MG63 (cell line): ENCODE measurements around the gene DOP1A. TPM values are rescaled to one million over a fixed set of nuclear protein-coding genes. Genes with fewer than 3 reads are reported as not detected.
"Not testable (repeated sequence)": the region's sequence is repeated elsewhere in the genome, so short reads cannot be mapped to it uniquely, and the experiment has no call there.

Source experiments
- DNase-seq: peaks from one replicate; pipeline ENCODE4 v3.0.0-alpha.2; 2020
- H3K27me3 ChIP-seq: fragments of 250-450 bp; sonication (Bioruptor Pico); 2 replicates; pipeline ENCODE4 v1.5.1; 2020; ENCODE audit warnings: mild to moderate bottlenecking, moderate library complexity
- H3K36me3 ChIP-seq: fragments of 250-450 bp; sonication (Bioruptor Pico); 2 replicates; pipeline ENCODE4 v1.5.1; 2020; ENCODE audit warnings: mild to moderate bottlenecking, moderate library complexity
- H3K4me3 ChIP-seq: fragments of 250-450 bp; sonication (Bioruptor Pico); 2 replicates; pipeline ENCODE4 v1.5.1; 2020; ENCODE audit warnings: mild to moderate bottlenecking, moderate library complexity
- H3K9me3 ChIP-seq: fragments of 250-450 bp; sonication (Bioruptor Pico); 2 replicates; pipeline ENCODE4 v1.5.1; 2020; ENCODE audit warnings: mild to moderate bottlenecking, moderate library complexity
- total RNA-seq: library from RNA; depleted of rRNA; stranded (reverse); fragments of >200 nt; shearing (Covaris generic); gene quantifications from 2 replicates; pipeline ENCODE4 v1.2.3, GENCODE V29; 2014; ENCODE audit warnings: low replicate concordance

The DOP1A gene
- total RNA-seq, 1 experiment from 2014 or later: 5.2 TPM

- H3K36me3 ChIP-seq: peaks cover 82% of the 10 kb centered on the region
- H3K9me3 ChIP-seq: no peaks in the 10 kb centered on the region
- no peak overlapping the region for H3K4me3 ChIP-seq
- H3K27me3 ChIP-seq: no peaks in the 10 kb centered on the region
- DNase-seq: no peak
These were observed 108.8 kb downstream of the DOP1A start for GRCh38 chr6:83176246-83176645.

DNA sequence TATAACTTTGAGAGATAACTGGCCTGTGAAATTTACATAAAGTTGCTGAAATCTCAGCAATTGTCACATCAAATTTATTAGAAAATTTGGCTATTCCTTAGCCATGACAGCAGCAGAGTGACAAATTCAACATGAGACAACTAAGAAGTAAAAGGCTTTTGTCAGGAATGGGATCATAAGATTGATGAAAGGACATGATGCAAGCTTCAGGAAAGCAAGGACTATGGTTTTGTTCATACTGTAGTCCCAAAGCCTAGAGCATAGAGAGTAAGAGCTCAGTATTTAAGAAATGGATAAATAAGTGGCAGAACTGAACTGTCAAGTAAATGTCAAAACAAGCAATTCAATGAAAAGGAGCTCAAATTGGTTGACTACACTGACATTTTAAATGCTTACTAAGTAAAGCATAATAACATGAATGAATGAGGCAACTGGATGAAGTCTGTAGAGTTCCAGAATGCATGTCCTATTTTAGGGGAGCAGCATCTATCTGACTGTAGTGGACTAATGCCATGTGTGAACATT lies 113.0 kb downstream of the DOP1A start:
- Histone ChIP-seq H3K27me3 (no peaks in the 10 kb centered on the region), H3K36me3 (peaks cover 78% of the 10 kb centered on the region), H3K4me3 (no peak overlapping the region), H3K9me3 (no peaks in the 10 kb centered on the region)
- no peak for DNase-seq

DNA sequence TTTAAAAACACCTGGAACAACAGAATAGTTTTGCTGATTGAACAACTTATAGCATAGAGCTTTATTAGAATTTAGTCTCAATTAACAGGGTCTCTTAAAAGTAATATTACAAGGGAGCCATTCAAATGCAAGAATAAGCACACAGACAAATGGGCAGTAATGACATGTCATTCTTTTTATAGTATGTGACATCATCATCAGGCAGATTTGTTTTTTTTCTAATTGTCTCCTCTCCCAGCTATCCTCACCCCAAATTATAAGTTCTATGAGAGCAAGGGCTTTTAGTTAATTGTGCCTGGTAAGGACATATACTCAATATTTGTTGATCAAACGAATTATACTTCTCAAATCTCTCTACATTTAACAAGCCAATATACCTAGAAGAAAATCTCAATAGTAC lies 114.6 kb downstream of the DOP1A start:
- no peak for DNase-seq
- Histone ChIP-seq H3K27me3 (no peaks in the 10 kb centered on the region), H3K36me3 (peaks cover 85% of the 10 kb centered on the region), H3K4me3 (no peak overlapping the region), H3K9me3 (no peaks in the 10 kb centered on the region)

- Histone ChIP-seq H3K9me3 (no peaks in the 10 kb centered on the region), H3K4me3 (no peak overlapping the region), H3K36me3 (peaks cover 89% of the 10 kb centered on the region), H3K27me3 (no peaks in the 10 kb centered on the region)
- peak; percentile 51 for DNase-seq
These were observed 115.8 kb downstream of the DOP1A start for GRCh38 chr6:83183082-83183828.

- no peaks in the 10 kb centered on the region for H3K27me3 ChIP-seq
- no peak overlapping the region for H3K4me3 ChIP-seq
- peaks cover 93% of the 10 kb centered on the region for H3K36me3 ChIP-seq
- no peaks in the 10 kb centered on the region for H3K9me3 ChIP-seq
- DNase-seq: no peak
These were observed 117.6 kb downstream of the DOP1A start for GRCh38 chr6:83185096-83185495.

GRCh38 chr6:83188501-83188900 lies 121.0 kb downstream of the DOP1A start:
- Histone ChIP-seq H3K27me3 (no peaks in the 10 kb centered on the region), H3K4me3 (no peak overlapping the region), H3K9me3 (no peaks in the 10 kb centered on the region), H3K36me3 (peaks cover 72% of the 10 kb centered on the region)
- DNase-seq: no peak

DNA sequence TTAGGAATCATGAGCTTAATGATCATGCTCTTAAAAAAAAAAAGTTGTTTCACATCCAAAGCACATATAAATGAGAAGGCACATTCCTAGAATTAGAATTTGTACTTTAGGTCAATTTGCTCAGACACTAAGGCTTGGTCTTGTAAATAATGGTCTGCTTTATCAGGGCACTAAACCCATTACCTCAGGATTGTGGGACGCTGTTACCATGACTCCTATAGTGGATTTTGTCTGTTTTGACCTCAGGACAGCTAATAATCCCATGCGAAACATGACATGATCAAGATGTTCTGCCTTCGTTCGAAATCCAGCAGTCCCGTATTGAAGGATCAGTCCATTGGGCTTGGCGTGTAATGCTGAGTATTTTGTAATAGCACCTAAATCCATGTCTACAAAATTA lies 123.2 kb downstream of the DOP1A start:
- Histone ChIP-seq H3K9me3 (no peaks in the 10 kb centered on the region), H3K27me3 (no peaks in the 10 kb centered on the region), H3K36me3 (peaks cover 53% of the 10 kb centered on the region), H3K4me3 (no peak overlapping the region)
- DNase-seq: no peak

GRCh38 chr6:83191974-83192373 lies 124.5 kb downstream of the DOP1A start:
- peaks cover 43% of the 10 kb centered on the region for H3K36me3 ChIP-seq
- not testable (repeated sequence) for DNase-seq, H3K27me3 ChIP-seq, H3K9me3 ChIP-seq
- peak overlapping the region; percentile 79 for H3K4me3 ChIP-seq

DNA sequence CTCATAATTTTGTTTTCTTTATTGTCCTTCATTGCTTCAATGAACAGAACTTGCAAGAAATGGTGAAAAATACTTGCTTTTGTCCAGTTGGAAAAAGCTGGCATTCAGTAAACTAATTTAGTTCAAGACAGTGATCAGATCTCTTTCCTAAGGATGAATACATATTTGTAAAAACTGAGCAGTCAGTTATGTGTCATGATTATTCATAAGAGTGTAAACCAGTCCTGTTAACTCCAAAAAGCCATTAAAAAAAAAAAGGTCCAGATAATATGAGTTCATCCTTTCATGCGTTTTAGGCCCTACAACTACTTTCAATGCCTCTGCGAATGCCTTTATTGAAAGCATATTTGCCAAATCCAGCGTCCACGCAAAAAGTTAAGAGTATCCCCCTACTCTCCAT lies 125.0 kb downstream of the DOP1A start:
- Histone ChIP-seq H3K9me3 (no peaks in the 10 kb centered on the region), H3K4me3 (peak overlapping the region; percentile 79), H3K36me3 (peaks cover 38% of the 10 kb centered on the region), H3K27me3 (no peaks in the 10 kb centered on the region)
- no peak for DNase-seq

DNA sequence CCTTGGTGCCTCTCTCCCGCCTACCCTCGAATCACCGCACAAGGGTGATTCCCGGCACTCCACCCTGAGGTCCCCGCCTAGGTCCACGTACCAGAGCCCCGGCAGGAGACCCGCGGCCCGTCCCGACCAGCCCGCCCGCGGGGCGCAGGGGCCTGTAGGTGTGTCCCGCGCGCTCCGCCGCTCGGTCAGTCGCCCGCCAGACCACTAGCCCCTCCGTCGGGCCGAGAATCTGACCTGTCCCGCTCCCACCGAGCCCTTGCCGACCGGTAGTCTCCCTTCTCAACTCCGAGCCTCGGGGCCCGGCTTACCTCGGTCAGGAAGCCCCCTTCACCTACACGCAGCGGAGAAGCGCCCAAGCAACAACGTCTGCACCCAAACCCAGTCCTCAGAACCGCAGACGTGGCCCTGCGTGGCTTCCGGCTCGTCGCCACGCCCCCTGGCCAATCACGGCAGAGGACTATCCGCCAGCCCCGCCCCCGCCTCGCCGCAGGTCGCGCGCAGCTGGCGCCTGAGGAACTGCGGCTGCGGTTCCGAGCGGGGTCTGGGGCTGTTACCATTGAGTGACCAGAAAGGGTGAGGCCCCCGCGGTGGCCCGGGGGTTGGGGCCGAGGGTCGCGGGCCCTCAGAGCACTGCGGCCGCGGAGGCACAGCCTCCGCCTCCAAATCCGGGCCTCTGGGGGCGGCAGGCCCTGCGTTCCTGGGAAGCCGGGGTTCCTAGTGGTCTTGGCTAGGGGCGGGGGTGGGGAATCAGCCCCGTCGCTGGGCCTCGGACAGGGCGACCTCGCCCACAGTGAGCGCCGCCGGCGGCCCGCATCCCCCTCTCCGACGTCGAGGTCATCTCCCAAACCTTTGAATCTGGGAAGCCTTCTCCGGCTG lies 125.6 kb downstream of the DOP1A start, which contains the start of the genes PGM3 and RWDD2A:
Gene PGM3, minus strand, starts transcription at position 395 of the 876 bp plus-strand sequence. CDS start 2,253 bp downstream, outside the sequence.
Gene RWDD2A, plus strand, starts transcription at position 487 of the 876 bp plus-strand sequence. CDS start 1,095 bp downstream, outside the sequence.
- Histone ChIP-seq H3K27me3 (no peaks in the 10 kb centered on the region), H3K36me3 (peaks cover 31% of the 10 kb centered on the region), H3K4me3 (peak within 1 kb of the TSS; percentile 79), H3K9me3 (no peaks in the 10 kb centered on the region)
- peak; percentile 91 for DNase-seq

DNA sequence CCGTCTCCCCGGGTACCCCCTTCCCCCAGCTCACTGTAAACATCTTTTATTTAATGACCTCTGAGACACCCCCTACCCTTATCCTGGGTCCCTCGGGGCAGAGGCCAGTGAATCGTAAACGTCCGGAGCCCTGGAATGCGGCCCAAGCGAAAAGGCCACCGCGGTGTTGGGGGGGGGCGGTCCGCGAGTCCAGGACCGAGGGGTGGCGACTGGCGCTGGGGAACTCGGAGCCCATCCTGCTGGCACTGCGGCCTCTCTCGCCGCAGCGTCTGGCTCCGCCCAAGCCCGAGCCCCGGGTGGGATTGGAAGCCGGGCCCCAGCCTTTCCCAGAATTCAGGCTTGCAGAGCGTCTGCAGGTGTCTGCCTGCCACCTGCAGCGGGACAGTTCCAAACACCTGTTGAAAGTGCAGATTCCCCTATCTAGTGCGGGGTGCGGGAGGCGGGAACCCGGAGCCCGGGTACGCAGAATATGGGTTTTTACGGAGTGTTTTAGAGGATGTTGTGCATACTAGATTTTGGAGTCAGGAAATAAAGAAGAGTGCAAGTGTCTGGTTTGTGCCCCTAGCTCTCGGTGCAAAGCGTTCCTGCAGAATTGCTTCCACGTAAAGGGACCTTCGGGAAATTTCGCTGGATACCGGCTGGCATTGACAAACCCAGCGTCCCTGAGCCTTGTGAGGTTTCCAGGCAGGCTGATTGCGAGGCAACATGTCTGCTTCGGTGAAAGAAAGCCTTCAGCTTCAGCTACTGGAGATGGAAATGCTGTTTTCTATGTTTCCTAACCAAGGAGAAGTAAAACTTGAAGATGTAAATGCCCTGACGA lies 126.5 kb downstream of the DOP1A start:
- DNase-seq: peak; percentile 43
- no peaks in the 10 kb centered on the region for H3K27me3 ChIP-seq
- H3K36me3 ChIP-seq: peaks cover 25% of the 10 kb centered on the region
- H3K4me3 ChIP-seq: peak overlapping the region; percentile 79
- H3K9me3 ChIP-seq: no peaks in the 10 kb centered on the region

GRCh38 chr6:83198486-83199172 lies 131.2 kb downstream of the DOP1A start:
- H3K36me3 ChIP-seq: peaks cover 3% of the 10 kb centered on the region; the same call in 1 of the 2 replicates
- no peak for DNase-seq

DNA sequence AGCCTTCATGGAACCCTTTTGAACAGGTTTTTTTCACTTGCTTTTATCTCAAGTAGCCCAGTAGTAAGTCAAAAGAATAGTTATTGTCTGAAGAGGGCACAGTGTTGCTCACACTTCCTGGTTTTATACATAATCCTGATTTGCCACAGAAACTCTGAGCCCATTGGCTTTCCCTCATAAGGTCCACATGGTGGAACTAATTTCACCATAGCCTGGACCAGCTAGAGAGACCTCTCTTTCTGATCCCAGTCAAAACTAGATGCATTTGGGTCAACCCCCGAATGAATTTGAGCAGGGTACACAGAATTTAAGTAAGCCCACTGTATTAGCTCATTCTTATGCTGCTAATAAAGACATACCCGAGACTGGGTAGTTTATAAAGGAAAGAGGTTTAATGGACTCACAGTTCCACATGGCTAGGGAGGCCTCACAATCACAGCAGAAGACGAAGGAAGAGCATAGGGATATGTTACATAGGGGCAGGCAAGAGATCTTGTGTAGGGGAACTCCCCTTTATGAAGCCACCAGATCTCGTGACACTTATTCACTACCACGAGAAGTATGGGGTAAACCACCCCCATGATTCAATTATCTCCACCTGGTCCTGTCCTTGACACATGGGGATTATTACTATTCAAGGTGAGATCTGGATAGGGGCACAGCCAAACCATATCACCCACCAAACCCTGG lies 131.8 kb downstream of the DOP1A start:
- Histone ChIP-seq H3K27me3 (no peaks in the 10 kb centered on the region), H3K4me3 (no peak overlapping the region), H3K9me3 (no peaks in the 10 kb centered on the region), H3K36me3 (peaks cover 3% of the 10 kb centered on the region; the same call in 1 of the 2 replicates)
- no peak for DNase-seq

More at GRCh38 chr6:83198486-83199172, 131.2 kb downstream of the DOP1A start:
- Histone ChIP-seq H3K27me3 (no peaks in the 10 kb centered on the region), H3K9me3 (no peaks in the 10 kb centered on the region), H3K4me3 (no peak overlapping the region)

DNA sequence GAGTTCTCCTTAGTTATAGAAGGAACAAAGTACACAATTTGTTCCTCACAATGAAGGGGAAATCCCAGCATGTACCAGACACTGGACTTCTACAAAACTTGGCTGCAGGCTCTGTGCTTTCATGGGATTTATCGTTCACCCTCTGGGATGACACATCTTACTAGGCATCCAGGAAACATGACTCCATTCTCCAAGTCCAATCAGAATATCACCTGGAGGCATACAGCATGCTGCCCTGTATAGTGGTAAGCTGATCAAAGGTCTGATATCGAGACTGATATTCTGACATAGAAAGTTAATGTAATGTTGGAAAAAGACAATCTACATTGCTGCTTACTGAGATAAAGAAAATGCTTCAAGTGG lies 132.4 kb downstream of the DOP1A start:
- no peaks in the 10 kb centered on the region for H3K9me3 ChIP-seq
- H3K4me3 ChIP-seq: no peak overlapping the region
- no peaks in the 10 kb centered on the region for H3K27me3 ChIP-seq
- H3K36me3 ChIP-seq: peaks cover 3% of the 10 kb centered on the region; the same call in 1 of the 2 replicates
- DNase-seq: peak; percentile 43

- H3K9me3 ChIP-seq: no peaks in the 10 kb centered on the region
- no peaks in the 10 kb centered on the region for H3K27me3 ChIP-seq
- no peak overlapping the region for H3K4me3 ChIP-seq
- no peak for DNase-seq
- H3K36me3 ChIP-seq: no peaks in the 10 kb centered on the region; the same call in 1 of the 2 replicates
These were observed 134.6 kb downstream of the DOP1A start for GRCh38 chr6:83202031-83202430.
